EL (cell line): ENCODE measurements around the gene IL4.

Source experiments
- DNase-seq: peaks from one replicate; pipeline ENCODE4 v3.0.0-alpha.2; 2016

IL4 gene

GRCh38 chr5:132704875-132705274, 31.1 kb downstream of the IL4 start:
- peak; percentile 56 for DNase-seq

DNA sequence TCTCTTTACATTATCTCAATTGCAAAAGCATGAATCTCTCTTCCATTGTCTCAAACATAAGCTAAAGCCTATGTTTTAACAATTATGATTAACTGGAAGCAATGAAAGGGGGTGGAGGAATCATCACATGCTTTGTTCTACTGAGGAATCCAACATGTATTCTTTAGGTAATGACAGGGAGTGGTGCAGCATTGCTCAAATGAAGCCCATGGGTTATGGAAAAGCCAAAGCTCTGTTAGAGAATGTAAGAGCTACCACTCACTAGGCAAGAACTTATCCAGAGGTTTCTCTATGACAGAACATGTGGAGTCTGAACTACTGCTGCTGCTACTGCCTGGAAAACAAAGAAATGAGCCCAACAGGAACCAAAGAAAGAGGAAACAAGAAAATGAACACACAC, 34.9 kb downstream of the IL4 start:
- no peak for DNase-seq

DNA sequence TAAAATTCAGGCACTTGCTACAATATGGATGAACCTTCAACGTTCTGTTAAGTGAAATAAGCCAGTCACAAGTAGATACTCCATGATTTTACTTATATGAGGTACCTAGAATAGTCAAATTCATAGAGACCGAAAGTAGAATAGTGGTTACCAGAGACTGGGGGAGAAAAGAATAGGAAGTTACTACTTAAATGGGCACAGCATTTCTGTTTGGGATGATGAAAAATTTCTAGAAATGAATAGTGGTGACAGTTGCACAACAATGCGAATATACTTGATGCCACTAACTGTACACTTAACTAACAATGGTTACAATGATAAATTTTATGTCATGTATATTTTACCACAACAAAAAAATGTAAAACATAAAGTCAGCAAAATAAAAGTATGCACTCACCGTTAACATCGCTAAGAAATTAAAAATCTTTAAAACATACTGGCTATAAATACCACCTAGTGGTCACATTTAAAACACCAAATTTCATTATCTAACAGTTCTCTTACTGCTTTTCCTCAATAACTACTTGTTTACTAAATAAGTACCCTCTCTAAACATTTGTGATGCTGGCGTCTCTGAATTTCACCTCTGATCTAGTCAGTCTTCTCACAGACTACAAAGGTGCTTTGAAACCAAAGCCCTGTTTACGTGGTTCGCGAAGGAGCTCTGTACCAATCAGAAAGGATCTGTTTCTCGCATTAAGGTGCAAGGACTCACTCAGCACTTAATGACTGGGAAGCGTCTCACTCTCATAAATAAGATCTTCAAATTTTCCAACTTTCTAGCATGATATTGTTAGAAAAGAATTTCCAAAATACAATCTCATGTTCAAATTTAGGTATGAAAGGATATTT, 40.9 kb downstream of the IL4 start:
- no peak for DNase-seq

GRCh38 chr5:132718544-132719312, 44.9 kb downstream of the IL4 start:
- no peak for DNase-seq

- no peak for DNase-seq
These were observed 52.0 kb downstream of the IL4 start for GRCh38 chr5:132725745-132726144.

DNA sequence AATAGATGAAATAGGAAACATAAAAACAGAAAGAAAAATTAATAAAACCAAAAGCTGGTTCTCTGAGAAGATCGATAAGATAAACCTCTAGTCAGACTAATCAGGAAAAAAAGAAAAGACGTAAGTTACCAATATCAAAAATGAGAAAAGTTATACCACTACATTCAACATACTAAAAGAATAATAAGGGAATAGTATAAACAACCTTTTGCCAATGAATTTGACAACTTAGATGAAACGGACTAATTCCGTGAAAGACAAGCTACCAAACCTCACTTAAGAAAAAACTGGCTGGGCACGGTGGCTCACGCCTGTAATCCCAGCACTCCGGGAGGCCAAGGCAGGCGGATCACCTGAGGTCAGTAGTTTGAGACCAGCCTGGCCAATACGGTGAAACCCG, 56.1 kb downstream of the IL4 start:
- DNase-seq = no peak
